HuH-7 (cell line): Measurements from ENCODE around the gene WIPF3.

Experiments
- DNase-seq: peaks from one replicate; pipeline ENCODE4 v3.0.0; 2011; ENCODE audit warnings: low spot score

WIPF3 gene

DNA sequence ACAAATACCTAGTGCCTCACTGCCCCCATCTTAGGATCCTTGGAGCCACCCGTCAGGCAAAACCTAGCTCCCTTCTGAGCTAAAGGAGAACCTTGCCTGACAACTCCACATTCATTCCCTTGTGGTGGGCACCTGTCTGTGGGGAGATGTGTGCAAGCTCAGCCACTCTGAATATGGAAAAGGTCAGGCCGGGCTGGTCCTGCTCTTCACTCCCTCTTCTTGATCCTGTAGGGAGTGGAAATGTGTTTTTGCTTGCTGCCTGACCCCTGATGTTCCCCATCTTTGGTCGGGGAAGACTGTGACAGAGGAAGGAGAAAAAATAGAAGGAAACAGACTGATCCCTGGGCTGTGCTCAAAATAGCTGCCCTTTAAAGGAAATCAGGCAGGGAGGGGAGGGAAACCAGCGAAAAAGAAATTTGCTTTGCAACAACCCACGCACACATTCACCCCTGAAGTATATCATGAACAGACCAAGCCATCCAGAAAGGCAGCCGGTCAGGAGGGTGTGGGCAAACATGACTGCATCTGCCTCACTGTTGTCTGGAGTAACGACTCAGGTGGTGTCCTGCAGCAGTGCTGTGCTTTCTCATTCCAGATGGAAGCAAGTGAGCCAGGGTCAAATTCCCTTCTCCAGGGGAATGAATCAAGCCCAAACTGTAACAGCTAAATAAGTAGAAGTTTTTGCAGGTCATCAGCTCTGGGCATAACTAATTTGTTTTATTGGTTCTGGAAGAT lies 109.3 kb downstream of the WIPF3 start:
- DNase-seq: no peak

DNA sequence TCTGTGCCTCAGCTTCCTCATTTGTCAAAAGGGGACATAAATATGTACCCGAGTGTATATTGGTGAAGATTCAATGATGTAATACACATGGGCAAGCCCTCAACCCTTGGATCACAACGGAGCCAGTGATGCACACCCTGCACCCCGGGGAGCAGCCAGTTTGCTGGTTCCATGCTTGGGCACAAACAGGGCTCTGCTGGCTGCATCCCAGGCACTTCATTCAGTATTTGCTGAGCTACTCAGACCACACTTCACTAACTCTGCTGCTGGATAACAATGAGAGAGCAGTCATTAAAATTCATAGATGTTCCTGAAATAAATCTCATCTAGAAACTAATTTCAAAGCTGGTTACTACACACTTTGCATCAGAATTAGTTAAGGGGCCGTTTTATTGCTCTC lies 111.3 kb downstream of the WIPF3 start:
- no peak for DNase-seq

DNA sequence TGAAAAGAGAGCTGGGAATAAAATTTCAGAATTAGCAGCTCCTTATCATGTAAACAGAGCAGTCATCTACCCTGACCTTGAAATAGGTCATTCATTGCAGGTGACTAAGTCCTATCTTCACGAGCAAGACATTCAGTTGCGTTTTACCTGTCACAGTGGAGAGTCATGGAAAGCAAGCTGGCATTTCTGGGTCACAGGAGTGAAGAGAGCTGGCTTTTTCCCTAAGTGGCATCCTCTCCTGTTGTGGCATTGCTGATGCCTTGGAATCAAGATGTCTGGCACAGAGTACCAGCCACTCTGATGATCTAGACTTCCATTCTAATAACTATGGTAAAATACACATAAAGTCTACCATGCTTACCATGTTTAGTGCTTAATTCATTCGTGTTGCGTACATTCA lies 112.5 kb downstream of the WIPF3 start:
- no peak for DNase-seq

DNA sequence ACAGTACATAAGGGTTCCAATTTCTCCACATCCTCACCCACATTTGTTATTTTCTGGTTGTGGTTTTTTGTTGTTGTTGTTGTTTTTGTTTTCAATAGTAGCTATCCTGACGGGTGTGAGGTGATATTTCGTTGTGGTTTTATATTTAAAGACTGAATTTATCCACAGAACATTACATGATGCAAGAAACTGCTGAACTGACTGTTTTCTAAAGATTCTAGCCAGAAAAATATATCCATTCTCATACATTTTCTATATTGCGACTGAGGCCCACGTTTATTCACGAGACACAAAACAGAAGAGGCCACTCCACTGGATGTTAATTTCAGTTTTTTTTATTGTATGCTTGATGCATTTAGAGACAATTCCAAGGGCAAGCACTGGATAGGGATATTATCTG lies 113.5 kb downstream of the WIPF3 start:
- no peak for DNase-seq

DNA sequence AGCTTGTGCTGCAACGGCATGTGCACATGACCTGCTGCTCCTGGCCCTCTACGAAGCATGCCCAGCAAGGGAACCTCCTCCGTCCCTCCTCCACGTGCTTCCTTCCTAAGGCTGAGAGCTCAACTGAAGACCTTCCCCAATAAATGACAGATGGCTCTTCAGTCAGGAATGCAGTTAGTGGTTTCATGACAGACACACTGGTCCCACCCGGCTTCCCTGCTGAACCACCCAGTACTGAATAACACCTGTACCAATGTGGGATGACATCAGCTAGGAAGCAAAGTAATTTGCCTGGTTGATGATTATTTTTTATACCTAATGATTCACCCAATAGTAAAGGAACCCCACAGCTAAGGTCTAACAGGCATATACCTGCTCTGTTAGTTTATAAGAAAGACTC lies 114.2 kb downstream of the WIPF3 start:
- DNase-seq: no peak

DNA sequence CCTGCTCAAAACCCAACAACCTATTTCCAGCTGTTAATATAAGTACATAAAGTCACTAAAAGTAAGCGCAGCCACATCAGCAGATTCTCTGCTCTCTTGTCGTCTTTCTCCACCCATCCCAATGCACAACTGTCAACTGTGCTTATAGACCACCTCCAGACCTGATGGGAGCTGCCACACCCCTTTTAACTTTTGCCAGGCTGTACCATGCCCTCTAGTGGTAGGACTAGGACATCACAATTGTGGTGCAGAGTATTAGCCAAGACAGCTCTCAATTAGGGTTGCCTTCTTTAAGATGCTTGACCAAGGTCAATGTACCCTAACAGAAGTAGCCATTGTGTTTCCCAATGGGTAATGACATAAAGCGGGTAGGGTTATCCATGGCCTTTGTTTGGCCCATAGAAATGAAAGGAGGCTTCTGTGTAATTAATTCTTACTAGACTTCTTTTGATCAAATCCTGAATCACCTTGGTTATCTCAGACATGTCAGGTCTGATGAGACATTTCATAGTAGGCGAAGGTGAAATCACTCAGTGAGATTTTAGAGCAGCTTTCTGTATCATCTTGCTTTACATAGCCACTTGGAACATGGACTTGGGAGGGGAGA lies 115.2 kb downstream of the WIPF3 start:
- peak; percentile 66 for DNase-seq

DNA sequence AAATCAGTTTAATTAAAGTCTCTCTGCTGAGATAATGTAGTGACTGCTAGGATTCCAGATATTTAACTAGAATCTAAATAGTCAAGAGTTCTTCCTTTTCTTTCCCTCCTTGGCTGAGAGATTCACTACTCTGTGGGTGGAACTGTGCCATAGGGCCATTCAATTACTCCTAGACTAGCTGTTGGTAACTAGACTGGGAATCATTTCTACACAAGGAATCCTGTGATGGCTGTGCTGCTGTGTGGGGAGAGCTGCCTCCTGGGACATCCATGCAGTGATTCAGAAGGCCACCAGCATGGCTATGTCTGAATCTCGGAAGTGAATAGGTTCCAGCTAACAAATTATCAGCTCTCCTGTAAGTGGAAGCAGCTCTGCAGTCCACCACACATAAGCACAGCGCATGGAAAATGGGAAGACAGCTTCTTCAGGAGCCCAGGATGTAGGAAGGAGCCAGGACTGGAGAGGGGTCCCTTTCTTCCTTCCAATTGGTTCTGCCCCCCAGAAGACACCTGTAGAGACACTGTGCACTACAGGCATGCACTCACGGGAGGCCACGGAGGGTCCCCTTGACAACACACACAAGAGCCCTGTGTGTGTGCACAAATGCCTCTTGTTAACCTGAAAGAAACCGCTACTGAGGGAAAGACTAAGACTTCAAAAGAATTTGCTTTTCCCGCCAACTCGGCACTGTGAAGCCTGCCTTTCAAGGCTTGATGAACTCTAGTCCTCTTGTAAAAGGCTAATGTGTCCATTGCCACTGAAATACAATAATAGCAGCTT lies 116.8 kb downstream of the WIPF3 start:
- no peak for DNase-seq

DNA sequence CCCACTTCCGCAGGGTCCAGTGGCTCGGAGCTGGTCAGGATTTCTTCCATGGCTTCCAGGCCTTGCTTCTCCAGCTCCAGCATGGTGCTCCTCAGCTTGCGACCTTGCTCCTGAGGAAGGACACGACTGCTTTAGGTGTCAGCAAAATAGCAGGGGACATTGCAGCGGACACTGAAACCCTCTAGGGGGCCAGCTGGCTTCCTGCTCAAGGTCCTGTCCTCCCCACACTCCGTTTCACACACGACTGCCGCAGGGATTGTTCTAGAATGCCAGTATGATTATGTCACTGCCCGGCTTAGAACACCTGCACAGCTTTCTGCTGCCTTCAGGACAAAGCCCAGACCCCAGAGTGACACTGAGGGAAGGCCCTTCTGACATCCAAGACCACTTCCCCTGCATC lies 117.7 kb downstream of the WIPF3 start:
- DNase-seq: no peak

DNA sequence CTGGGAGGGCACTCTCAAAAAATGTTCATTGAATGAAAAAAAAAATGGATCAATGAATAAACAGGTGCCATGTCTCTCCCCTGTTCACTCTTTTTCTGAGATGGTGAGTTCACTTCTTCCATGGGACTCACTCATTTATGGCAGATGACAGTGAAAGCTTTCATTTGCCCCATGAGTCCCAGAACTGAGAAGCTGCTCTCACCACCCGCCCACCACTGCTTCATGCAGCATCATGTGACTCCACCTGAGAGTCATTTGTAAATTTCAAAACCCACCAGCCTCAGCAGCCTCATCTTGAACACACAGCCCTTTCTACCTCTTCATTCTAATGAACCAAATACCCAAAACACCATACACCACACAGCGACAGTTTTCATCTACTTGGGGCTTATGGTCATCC lies 118.4 kb downstream of the WIPF3 start:
- no peak for DNase-seq

DNA sequence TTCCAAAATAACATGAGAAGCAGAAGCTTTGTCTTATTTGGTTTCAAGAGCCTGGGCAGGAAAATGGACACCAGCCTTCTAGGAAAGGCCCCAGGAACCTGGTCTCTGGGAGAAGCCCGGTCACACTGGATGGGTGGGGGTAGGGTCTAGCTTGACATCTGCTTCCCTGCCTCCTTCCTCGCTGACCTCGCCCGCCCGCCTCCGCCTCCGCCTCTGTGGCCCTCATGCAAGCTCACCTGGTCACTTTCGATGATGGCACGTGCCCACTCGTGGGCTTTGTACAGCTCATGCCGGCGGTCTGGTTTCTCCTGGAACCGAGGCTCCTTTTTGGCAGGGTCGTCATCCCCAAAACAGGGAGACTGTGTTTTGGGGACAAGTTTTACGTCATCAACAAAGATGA lies 119.9 kb downstream of the WIPF3 start:
- no peak for DNase-seq

DNA sequence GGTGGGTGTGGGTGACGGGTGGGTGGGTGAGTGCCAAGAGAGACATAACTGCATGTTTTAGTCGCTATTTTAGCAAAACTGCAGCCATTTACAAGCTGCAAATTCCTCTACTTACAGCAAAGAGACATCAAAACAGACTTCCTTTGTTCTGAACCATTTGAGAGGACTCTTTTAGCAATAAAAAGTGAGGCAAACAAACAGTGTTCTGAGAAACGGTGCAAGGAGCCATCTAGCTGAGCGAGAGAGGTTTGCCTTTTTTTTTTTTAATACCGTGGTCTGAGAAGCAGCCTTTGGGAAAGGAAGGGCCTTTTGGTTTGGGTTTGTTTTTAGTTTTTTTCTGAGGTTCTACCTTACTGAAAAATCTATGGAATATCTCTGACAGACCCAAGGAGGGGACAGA lies 120.4 kb downstream of the WIPF3 start:
- no peak for DNase-seq

DNA sequence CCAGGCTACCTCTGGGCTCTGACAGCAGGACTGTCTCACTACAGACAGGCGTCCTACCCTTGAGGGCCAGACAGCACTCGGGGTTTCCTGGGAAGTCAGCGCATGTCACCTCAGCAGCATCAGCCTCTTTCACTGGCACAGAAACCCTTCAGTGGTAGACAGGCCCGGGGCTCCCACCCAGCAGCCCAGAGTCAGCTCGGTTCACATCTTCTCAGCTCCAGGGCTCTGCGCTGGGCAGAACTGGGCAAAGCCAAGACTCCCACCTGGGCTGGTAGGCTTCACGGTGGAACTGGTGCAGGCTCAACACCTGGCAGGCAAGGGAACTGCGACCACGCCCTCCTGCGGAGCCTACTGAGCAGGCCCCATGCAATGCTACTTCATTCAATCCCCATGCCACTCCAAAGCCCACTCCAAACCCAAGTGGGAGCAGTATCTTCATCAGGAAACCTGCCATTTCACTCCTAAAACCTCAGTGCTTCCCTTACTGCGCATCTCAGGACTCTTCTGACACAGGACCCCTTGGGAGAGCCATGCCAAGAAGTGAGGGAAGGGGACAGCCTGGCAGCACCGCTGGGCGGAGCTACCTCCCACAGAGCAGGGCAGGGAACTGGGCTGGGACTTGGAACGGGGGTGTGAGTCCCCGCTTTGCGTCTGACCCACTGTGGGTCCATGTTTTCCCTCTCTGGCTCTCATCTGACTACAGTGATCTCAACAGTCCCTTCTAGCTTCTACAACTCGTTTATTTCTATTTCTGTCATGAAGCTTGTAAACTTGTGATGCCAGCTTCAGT lies 122.9 kb downstream of the WIPF3 start:
- DNase-seq: no peak

DNA sequence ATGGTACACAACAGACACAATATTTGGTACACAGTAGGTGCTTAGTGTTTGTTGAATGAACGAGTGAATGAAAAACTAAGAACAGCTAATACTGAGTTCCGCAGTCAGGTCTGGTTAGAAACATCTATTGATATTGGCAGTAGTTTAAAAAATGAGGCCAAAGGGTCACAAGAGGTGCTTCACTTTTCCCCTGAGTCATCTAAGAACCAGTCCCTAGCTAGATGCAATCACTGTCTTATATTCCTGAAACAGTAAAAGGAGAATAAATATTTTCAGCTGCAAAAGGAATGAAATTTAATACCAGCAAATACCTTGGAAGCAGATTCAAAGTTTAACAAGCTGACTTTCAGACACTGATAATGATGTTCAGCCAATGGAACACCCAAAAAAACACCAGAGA lies 128.8 kb downstream of the WIPF3 start:
- DNase-seq: no peak

DNA sequence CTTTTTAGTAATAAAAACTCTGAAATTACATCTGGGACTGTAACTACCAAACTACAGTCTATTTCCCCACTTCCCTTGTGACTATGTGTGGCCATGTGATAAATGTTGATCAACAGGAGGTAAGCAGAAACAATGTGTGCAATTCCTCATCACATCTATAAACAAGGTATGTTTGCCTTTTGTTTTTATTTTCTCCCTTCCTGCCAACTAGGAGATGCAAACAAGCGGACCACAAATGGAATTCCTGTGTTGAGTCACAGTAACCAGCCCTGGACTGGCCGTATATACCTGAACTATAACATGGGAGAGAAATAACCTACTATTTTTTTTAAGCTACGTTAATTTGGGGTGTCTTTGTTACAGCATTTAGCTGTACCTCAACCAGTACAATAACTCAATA lies 130.8 kb downstream of the WIPF3 start:
- DNase-seq: no peak

DNA sequence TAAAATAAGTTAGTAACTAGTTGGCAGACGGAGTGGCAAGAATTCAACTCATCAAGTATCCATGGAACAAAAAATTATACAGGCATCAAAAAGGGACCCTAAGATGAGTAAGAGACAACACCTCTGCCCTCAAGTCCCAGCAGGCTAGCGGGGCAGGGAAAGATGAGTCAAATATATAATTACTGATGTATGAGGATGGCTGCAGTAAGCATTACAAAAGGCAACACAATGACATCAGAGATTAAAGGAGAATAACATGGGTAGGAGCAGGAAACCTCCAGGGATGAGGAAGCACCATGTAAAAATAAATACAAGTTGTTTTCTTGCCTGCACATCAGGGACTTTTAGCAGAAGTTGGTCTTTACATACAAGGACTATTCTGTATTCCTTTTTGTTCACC lies 133.9 kb downstream of the WIPF3 start:
- no peak for DNase-seq

DNA sequence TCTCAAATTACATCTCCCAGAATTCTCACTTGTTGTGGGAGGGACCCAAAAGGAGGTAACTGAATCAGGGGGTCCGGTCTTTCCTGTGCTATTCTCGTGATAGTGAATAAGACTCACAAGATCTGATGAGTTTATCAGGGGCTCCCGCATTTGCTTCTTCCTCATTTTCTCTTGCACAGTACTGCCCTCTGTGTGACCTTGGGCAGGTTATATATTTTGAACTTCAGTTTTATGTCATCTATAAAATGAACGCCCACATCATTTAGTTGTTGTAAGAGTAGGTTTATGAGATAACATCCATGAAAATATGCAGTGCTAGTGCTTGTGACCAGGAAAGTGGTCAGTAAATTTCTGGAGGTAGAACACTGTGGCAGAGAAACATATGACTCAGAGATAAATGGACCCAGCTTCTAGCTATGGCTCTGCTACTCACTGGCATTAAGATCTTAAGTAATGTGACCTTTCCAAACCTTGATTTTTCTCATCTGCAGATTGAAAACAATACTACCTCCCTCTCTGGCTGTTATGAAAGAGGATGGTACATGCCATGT lies 139.0 kb downstream of the WIPF3 start:
- no peak for DNase-seq

DNA sequence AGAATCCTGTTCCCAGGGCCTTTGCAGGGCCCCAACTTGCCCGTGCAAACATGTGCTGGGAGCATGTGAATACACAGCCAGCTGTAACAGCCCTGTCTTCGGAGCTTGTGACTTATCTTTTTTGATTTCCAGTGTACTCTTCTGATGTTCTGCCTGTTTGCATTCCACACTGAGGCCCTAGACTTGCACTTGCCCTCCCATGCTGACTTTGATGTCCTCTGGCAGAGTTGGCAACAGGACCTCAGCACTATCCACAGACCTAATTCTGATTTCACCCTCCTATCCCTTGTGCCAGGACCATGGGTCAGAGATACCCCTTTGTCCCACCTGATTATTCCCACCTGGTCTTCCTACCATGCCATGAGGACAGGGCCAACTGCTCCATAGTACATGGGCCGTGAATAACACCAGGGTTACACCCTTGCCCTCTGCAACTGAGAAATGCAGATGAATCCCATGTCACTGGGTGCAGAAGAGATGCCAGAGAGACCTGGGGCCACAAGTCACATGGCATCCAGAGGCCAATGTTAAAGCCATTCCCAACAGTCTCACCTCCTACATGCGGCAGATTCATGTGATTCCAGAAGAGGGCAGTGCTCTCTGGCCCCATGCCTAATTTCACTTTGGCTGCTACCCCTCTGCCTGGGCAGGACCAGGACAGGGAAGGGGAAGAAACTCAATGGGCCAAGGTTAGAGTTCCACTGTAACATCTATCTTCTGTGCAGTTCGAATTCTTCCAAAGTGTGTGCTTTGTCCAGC lies 140.3 kb downstream of the WIPF3 start:
- peak; percentile 30 for DNase-seq

DNA sequence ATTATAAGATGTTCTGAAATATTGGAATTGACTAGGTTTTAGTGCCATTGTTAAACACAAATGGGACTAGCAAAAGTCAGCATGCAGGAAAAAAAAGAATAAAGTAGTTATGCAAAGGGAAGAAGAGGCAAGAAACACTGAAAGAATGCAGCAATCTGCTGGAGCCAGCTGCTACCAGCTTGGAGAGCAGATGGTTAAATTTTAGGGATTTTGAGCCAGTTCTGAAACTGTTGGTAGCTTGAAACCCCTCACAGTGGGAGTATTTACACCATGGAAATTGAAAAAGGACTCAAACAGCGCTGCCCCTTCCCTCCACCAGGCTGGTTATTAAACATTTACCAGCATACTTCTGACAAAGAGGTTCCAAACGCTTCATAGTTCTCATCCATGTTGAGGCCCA lies 142.3 kb downstream of the WIPF3 start:
- DNase-seq: no peak

DNA sequence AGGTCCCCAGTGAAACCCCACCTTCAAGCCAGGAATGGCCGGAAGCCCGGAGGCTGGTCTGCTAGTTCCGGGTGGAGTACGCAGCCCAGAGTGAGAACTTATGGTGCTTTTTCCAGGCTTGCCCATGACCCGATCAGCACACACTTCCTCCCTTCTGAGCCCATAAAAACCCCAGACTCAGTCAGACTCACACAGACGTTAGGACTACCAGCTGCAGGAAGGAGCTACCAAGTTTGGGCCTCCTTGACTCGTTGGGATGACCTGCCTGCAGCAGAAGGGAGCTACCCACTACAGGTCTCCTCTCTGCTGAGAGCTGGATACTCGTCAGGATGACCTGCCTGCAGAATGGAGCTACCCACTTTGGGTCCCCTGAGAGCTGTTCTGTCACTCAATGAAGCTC lies 144.2 kb downstream of the WIPF3 start:
- no peak for DNase-seq

DNA sequence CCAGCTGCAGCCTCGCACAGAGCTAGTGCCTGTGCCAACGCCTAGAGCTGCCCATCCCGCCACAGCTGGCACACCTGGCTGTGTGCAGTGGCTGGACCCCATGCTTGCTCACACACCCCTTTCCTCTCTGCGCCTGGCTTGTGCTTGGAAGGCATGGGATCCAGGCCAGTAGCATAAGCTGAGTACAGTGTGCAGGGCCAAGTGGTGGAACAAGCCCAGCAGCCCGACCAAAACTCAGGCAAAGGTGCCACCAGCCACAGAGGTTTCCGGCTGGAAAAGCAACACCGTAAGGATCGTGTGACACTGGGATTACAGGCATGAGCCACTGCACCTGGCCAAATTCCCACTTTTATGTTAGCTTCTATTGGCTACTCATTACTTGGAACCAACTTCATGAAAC lies 144.9 kb downstream of the WIPF3 start:
- no peak for DNase-seq

DNA sequence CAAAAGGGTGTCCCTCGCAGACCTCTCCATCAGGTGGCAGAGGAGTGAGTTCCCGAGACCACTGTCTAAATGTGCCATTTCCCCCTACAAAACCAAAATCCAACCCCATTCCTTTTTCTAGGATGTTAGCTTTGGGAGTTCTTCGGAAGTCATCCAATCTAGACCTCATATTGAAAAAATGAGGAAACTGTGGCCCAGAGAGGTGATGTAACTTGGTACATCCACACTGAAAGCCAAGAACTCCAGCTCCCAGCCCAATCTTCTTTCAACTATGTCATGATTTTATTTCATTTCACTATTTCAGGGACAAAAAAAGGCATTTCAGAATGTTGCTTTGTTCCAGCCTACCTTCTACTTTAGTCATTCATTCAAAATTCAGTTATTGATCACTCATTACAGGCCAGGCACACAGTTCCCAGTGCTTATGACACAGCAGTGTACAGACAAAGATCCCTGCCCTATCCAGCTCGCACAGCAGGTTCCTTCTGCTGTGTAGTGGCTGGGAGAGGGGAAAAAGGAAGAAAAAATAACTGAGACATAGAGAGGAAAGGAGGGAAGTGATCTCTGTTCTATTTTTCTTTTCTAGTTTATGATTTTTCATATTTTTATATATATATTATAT lies 147.5 kb downstream of the WIPF3 start:
- DNase-seq: no peak
